ENCODE results near the gene ST7.

Gene ST7

DNA sequence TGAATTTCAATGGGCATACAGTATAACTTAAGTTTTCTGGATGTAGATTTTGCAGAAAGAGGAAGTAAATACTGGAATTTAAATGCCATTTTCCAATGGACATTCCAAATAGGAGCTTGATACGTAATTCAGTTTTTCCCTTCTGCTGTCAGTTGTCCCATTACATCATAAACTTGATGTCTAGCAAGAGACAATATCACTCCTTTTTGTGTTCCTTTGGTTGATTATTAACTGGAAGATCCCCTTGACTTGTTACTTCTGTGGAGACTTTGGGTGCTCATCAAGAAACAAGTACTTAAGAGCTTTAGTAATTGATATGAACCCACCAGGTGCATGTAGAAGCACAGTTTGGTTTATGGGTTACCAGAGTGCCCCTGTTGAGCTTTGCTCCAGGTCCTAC lies 116.1 kb downstream of the ST7 start:
- DNase-seq: no peak

DNA sequence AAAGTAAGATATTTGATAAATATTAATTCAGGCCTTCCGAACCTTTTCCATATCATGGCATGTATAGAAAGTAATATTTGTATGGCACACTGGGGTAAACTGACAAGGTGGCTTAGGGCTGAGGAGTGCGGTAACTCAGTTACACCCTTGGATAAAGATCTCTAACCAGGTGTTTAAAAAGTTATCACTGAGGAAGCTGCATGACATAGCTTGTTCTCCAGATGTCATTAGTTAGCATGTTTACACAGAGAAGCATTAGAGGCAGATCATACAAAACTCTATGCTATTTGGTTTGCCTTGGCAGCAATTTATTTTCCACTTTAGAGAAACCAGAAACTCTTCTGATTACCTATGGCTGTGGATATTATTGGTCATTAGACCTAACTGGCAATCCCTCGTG lies 118.2 kb downstream of the ST7 start:
- DNase-seq: no peak

DNA sequence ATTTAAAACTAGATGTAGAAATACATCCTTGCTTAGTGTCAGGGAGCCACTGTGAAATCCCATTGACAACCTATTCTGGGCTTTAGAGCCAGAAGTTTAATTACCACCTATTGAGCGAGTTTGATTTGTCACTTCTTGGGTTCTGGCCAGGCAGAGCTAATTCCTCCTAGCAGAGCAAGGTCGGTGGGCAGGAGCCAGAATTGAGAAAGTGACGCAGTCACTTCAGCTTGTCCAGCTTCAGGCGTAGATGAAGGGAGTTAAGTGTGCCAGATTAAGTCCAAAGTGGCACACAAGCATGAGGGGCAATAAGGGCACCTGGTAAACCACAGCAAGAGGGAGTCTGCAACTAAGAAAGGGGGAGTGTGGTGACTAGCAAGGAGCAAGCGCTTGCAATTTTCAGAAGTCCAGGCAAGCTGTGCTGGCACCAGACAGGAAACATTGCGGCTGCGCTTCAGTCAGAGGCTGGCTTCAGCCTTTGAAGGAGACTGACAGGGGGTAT lies 119.4 kb downstream of the ST7 start:
- peak; percentile 54 for DNase-seq

DNA sequence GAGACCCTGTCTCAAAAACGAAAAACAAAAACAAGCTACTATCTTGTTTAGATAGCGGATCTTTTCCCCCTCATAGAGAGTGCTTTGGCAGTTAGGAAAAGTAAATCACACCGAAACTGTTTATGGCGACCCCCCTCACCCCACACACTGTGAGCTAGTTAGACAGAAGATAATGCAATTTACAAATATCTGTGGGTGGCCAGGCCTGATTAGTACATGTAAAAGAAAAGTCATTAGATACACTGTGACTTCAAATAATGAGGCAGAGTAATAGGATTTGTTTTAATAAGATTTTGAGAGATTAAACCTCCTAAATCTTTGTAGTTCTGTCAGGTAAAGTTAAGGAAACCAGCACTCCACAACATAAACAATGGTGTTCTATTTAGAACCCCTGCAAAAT lies 121.1 kb downstream of the ST7 start:
- DNase-seq: no peak

DNA sequence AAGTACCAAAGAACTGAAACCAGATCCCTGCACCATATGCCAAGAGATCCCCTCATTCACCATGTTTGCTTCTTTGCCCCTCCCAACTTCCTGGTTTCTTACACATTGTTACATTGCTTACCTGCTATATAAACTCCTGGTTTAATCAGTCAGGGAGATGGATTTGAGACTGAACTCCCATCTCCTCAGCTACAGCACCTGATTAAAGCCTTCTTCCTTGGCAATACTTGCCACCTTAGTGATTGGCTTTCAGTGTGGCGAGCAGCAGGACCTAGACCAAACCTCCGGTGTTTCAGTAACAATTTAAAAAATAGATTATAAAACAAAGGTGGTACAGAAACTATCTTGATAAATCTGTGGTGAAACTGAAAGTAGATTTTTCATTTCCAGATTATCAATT lies 122.6 kb downstream of the ST7 start:
- DNase-seq: no peak

DNA sequence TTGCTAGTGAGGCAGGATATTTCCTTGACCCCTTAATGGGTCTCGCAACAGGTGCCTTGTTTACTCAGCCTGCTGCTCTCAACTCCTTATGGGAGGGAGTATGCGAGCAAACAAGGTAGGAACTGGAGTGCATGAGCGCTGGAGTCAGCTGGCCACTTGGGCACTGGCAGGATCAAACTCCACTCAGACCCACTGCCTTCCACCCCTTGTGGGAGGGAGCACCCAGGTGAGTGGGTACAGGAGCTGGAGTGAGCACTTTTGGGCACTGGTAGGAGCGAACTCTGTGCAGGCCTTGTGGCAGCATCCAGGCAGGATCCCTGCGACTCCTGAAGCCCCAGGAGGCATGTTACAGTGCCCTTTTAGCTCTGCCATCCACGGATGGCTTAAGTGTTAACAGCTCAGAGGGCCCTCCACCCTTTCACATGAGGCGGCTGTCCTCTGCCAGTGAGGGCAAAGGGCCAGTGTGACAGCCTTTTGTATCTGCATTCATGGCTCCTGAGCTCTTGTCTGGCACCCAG lies 123.2 kb downstream of the ST7 start:
- DNase-seq: no peak

DNA sequence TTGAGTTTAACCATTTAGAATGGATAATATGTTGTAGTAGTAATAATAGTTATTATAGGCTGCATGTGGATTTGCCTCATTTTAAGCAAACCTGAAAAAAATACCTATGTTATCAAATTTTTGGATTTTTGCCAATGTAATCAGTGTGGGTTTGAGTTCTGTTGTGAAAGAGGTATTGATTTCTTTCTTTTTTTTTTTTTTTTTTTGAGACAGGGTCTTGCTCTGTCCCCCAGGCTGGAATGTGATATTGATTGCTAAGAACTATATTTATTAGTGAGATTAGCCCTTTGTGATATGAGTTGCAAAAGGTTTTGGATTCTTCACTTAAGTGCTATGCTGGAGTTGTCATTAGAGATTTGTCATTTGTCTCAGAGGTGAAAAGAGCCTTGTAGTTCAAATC lies 124.4 kb downstream of the ST7 start:
- no peak for DNase-seq

DNA sequence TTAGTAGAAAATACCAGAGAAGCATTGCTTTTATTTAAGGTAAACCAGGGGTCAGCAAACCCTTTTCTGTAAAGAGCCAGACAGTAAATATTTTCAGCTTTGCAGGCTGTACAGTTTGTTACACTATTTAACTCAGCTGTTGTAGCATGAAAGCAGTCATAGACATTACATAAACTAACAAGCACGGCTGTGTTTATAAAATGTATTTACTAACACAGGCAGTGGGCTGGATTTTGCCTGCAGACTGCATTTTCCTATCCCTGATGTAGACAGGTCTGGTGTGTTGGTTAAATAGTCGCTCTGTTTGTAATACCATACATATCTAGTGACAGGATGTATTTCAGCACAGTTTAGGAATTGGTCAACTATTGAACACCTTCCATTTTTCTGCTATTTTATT lies 129.3 kb downstream of the ST7 start:
- DNase-seq: no peak

DNA sequence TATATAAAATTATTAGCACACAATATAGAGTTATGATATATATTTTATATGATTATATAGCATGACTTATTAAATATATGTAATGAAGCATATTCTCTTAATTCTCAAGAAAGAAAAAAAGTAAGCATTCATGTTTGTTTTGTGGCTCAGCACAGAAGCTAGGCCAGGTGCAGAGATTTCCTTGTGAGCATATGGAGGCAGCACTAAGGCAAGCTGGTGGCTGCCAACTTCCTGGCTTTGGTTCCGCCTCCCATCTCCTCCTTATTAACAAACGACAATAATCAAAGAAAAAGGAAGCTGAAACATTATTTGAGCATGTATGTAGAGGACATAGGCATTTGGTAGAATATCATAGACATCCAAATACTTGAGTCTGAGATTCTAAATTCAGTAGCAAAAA lies 130.3 kb downstream of the ST7 start:
- DNase-seq: no peak

DNA sequence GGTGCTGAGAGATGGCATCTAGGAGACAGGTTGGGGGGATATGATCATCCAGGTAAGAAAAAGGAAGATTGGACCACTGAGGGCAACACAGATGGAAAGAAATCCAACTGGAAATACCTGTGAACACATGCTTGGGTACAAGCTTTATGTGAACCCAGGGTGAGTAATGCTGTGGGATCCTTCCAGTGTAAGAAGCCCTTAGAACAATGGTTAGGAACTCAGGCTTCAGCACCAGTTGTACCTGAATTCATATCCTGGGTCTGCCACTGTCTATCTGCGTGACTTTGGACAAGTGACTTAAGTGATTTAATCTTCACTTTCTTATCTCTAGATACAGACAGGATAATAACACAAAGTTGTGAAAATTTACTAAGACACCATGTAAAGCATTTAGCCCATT lies 131.0 kb downstream of the ST7 start:
- no peak for DNase-seq

DNA sequence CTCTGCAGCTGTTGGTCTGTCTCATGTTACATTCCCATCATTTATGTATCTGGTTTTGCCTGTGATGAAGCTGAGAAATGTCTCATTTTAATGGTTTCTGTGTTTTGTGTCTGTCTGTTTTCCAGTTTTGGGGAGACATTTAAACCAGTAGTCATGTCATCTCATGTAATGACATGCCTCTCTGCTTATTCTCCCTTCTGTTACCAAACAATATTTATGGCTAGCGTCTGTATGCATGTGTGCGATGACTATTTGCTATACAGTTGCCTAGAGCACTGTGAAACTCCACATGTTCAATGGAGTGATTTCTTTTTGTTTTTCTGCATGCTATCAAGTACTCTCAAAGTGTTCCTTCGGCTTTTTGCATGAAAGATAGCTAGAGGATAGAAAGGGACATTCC lies 132.0 kb downstream of the ST7 start:
- DNase-seq: peak; percentile 30

DNA sequence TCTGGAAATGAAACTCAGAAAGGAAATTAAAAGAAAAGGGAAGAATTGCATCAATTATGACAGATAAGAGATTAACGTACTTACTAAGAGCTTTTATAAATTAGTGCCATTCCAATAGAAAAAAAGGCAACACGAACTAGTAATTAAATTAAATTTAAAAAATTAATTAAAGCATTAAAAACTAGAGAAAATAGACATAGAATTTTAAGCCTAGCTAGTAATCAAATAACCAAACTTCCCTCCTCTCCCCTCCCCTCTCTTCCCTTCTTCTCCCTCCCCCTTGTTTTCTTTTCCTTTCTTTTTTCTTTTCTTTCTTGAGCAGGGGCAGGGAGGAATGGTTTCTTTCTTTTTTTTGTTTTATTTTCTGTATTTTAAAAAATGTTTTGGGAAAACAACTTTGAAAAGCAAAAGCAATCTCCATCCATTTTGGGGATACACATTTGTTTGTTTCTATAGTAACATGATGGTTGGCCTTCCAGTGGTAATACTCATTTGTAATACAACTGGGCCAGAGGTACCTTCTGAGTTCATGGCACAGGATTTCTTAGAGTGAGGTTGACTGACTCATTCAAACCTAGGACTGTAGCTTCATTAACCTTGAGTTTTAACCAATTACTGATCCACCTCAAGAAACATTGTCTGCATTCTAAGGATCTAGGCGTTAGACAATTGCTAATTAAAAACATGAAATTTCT lies 132.6 kb downstream of the ST7 start:
- peak; percentile 51 for DNase-seq

DNA sequence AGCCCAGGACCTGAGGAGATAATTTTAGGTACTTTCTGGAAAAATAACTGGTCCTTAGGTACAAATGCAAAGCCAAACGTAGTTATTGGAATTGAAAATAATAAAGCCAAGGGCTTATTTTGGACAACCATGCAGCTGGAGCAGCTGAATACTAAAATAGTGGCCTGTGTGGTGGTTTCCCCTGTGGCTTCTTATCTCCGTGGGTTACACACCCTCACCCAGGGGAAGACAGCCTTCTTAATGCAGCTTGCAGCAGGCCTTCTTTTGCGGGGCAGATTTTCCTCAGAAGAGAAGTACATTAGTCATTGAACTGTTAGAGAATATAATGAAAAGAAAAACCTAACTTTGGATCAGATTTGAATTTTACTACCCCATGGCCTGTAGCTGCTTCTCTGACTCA lies 133.5 kb downstream of the ST7 start:
- DNase-seq: no peak

DNA sequence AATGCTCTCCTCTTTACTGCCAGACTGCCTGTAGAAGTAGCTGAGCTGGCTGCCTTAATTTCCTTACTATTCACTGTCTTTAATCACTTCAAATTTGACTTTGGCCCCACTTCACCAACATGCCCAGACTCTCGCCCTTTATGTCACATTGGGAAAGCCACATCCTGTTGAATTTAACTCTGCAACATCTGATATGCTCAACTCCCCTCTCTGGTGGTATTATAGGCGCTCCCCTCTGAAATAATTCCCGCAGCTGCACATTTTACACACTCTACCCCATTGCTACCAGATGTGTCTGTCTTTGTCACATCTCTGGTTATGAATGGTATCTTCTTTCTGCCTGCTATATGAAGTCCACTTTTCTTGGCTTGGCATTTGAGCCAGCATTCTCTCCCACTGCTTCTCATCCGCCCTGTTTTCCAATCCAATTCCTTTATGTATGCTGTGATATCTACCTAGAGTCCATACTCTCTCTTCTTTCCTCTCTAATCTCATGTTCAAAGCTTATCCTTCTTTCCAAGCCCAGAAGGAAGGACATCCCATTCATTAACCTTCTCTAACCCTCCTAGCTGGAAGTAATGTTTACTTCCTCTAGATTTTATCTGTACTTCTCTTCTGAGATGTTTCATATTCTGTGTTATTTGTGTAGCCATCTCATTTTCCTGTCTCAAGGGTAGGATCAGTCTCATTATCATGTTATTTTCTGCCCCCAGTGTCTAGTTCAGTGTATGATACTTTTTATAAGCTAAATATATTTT lies 134.5 kb downstream of the ST7 start:
- peak; percentile 23 for DNase-seq

DNA sequence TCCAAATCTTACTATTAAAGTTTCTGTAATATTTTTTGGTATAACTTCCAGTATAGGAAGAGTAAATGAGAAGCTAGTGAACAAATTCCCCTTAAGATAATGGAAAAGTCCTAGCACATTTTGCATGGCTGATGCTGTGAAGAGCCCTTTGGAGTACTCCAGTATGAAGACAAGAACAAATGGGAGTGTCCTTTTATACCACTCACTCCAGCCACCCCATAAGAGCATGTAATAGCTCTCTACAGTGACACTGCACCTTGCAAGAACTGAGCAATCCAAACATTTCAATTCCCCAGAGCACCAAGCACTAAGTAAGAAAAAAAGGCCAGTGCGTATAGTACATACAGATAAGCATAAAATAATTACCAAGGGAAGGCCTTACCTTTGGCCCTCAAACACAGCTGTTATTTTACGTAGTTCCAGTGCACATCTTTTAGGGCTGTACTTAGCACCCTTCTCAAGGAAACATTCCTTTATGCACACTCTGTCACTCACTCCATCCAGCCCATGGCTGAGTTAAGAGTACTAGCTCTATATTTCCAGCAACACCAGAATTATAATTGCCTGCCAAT lies 135.4 kb downstream of the ST7 start:
- no peak for DNase-seq

DNA sequence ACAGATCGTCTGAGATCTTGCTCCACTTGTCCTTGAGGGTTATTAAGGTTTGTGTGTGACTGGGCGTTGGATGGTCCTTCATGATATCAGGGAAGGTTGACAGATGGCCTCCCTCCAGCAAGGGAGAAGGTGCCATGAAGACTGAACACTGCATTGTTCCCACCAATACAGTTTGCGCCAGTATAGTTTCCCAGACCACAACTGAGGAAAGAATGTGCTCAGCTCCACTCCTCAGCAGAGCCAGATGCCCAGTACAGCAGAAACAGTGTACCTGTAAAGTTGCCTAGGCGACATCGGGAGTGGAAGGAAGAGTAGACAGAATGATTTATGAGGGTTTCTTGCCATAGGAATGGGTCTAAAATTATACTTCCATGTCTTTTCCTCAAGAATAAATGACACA lies 137.5 kb downstream of the ST7 start:
- no peak for DNase-seq

DNA sequence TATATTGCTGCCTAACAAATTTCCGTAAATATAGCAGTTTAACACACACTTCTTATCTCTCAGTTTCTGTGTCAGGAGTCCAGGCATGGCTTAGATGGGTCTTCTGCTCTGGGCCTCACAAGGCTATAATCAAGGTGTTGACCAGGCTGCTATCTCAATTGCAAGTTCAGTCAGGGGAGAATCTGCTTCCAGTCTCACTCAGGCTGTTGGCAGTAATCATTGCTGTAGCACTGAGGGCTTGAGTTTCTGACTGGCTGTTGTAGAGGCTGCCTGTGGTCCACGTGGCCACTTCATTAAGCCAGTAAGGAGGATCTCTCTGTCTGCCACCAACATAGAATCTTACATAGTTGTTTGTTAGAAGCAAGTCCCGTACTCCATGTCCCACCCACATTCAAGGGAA lies 138.4 kb downstream of the ST7 start:
- peak; percentile 23 for DNase-seq

DNA sequence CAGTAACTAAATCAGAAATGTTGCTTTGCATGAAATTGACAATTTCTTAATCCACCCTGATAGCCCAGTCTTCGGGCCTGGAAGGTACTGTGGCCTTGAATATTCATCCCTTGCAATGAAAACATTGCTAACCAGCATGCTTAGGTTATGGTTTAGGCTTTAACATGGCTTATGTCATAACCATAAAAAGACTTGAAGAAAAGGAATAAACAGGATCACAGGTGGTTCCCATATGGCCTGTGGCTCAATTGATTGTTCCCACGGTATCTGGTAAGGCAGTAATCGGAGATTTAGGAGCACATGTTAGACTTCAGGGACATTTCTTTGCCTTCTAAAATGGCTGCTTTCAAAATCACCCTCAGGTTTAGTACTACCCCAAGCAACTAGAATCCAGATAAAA lies 139.5 kb downstream of the ST7 start:
- DNase-seq: peak; percentile 24

DNA sequence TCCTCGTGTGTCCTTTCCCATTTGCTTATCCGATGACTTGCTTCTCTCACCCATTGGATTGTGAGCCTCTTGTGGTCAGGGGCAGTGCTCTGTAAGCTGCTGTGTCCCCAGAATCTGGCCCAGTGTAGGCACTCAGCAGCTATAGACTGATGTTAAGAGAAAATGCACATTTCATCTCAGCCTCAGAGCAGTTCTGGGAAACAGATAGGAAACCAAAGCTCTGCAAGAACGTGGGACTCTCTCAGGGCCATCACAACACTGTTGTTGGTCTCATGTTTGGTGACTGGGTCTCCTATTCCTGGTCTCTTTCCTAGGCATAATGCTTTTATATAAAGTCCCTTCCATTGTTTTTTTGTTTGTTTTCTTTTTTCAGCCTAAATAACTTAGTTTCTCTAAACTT lies 141.2 kb downstream of the ST7 start:
- no peak for DNase-seq

DNA sequence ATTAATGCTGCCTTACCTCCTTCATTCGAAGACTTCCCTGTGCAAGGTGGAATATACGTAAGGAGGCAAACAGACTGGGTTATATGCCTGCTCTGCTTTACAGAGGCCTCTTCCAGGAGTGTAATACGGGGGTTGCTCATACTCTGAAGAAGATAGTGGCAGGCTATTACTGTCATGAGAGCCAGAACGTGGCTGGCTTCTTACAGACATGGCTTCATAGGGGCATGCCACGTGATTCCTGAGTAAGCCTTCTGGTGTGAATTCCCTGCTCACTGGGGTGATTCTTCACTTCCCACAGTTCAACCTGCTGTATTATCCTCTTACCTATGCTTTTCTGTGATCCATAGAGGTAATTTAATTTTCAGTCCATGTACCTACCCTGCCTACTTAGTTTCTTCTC lies 141.8 kb downstream of the ST7 start:
- DNase-seq: no peak

DNA sequence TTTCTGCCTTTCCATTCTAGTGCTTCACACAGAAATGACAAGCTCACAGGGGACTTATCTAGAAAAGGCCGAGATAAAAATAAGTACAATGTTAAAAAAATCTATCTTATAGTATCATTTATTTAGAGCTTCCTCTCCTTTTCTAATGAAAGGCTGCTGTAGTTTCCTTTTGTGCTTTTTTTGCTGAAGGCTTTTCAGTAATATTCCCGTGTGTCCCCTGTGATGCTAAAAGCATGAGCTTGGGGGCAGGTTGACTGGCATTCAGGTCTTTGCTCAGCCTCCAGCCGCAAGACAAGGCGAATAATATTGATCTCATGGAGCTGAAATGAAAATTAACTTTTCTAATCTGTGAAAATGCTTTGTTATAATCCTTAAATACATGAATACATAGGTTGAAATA lies 143.0 kb downstream of the ST7 start:
- DNase-seq: no peak

DNA sequence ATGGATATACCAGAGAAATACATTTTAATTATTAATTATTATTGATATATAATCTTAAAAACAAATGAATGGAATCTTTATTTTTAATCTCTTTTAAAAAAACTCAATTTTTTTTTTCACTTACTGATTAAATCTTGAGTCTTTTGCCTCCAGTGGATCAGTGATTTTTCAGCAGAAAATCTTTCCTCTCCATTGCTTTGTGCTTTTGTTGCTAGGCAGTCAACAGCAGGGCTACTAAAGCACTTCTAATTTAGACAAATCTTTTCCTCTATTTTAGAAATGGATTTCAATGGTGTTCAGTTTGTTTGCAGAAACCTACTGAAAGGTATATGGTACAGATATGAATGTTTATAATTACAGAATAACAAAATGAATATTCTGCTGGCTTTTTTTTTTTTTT lies 143.6 kb downstream of the ST7 start:
- DNase-seq: no peak

DNA sequence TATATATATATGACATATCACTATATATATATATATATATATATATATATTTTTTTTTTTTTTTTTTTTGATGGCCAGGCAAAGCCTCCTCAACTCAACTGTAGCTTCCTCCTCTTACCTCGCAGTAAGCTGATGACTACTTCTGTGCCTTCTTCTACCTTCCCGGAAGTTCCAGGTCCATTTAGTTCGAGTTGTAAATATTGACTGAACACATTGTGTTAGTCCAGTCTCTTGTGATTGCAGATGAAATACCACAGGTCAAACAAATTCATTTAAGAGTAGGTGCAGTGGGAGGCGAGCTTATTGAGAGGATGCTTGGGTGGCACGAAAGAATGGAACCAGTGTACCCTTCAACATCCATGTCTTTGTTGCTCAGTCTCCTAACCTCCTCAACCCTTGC lies 144.6 kb downstream of the ST7 start:
- DNase-seq: no peak

DNA sequence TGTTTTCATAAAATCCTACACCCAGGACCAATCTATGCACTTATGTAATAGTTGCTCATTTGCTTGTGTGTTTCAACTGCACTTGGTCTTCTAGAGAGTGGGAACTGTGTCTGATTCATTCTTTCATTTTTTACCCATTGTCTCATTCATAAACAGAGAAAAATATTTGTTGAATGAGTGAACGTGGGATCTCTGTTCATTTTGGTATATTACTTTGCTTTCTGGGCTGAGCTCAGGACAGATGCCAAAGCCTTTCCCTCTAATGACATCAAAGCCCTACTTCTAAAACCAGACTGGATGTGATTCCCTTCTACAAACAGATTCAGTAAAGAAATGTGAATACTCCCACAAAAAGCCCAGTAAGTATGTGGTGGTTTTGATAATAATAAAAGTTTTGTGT lies 145.2 kb downstream of the ST7 start:
- DNase-seq: peak; percentile 96

Data from fibroblast of skin of right biceps (primary cell).